ENCODE results near the gene IBA57.

Gene IBA57

DNA sequence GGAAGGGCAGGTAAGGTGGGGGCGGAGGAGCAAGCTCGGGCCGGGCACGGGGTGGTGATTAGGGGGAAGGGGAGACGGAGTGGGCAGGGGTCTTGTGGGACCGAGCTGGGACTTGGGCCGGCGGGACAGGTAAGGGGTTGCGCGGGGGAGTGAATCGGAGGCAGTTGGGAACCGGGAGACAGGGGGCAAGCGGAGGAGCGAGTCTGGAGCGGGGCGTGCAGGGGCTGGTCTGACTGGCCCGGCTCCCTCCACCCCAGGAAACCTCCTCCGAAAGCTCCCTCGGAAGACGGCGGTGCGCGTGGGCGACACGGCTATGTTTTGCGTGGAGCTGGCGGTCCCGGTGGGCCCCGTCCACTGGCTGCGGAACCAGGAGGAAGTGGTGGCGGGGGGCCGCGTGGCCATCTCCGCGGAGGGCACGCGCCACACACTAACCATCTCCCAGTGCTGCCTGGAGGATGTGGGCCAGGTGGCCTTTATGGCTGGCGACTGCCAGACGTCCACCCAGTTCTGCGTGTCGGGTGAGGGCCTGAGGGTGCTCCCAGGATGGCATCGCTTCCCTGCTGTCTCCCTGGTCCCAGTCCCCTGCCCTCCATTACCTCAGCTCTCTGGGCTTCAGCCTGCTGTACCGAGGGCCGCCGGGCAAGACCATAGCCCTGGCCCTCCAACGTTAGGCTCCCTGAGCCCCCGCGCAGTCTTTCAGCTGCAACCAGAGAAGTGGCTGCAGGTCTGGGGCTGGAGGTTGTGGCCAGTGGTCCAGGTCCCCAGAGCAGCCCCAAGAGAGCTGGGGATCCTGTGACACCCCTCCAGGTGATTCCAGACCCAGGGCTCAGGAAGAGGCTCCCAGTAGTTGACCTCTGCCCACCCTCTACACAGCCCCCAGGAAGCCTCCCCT lies 48.6 kb downstream of the IBA57 start:
- TF ChIP-seq, protein P1, sequence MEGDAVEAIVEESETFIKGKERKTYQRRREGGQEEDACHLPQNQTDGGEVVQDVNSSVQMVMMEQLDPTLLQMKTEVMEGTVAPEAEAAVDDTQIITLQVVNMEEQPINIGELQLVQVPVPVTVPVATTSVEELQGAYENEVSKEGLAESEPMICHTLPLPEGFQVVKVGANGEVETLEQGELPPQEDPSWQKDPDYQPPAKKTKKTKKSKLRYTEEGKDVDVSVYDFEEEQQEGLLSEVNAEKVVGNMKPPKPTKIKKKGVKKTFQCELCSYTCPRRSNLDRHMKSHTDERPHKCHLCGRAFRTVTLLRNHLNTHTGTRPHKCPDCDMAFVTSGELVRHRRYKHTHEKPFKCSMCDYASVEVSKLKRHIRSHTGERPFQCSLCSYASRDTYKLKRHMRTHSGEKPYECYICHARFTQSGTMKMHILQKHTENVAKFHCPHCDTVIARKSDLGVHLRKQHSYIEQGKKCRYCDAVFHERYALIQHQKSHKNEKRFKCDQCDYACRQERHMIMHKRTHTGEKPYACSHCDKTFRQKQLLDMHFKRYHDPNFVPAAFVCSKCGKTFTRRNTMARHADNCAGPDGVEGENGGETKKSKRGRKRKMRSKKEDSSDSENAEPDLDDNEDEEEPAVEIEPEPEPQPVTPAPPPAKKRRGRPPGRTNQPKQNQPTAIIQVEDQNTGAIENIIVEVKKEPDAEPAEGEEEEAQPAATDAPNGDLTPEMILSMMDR (IDR thresholded peaks at IDR 0.05; ENCODE audit: insufficient read depth, low read length, poor library complexity, severe bottlenecking): no peak
- H3K4me3 ChIP-seq (replicated peaks; ENCODE audit: low read depth, low read length): peak overlapping the region; percentile 52
- H3K36me3 ChIP-seq (ENCODE audit: control insufficient read depth, insufficient read depth, low read length): no peaks in the 10 kb centered on the region

DNA sequence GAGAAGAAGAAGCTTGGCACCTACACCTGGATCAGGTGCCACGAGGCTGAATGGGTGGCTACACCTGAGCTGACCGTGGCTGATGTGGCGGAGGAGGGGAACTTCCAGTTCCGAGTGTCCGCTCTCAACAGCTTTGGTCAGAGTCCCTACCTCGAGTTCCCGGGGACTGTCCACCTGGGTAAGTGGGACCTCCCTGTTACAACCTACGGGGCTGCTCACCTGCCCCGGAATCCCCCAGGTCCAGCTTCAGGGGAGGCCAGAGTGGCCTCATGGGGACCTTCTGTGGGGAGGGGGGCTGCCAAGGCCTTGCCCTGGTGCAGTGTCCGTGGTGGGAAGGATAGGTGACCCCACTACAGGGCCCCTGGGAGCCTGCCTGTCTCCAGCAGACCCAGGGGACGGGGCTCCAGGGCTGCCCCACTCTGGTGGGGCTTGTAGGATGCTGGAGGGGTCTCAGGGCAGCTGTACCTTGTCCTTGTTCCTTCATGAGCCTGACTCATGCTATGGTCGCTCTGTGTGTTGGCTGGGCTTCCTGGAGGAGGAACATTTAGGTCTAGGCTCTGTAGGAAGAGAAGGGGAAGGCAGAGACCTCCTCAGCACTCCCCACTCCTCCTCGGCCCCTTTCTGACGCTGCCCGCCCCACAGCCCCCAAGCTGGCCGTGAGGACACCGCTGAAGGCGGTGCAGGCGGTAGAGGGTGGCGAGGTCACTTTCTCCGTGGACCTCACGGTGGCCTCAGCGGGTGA lies 49.5 kb downstream of the IBA57 start:
- no peak overlapping the region for H3K4me3 ChIP-seq (replicated peaks; ENCODE audit: low read depth, low read length)
- TF ChIP-seq, protein P1 (IDR thresholded peaks at IDR 0.05; ENCODE audit: insufficient read depth, low read length, poor library complexity, severe bottlenecking): no peak
- no peak for DNase-seq (ENCODE audit: extremely low read depth, insufficient read length)
- no peaks in the 10 kb centered on the region for H3K36me3 ChIP-seq (ENCODE audit: control insufficient read depth, insufficient read depth, low read length)
- no peaks in the 10 kb centered on the region; the same call in 1 of the 2 replicates for H3K27me3 ChIP-seq (replicated peaks; ENCODE audit: control insufficient read depth, insufficient read depth, low read length)

More for the DNA sequence above, 48.6 kb downstream of the IBA57 start:
- no peak for DNase-seq (ENCODE audit: extremely low read depth, insufficient read length)
- no peaks in the 10 kb centered on the region; the same call in 1 of the 2 replicates for H3K27me3 ChIP-seq (replicated peaks; ENCODE audit: control insufficient read depth, insufficient read depth, low read length)

DNA sequence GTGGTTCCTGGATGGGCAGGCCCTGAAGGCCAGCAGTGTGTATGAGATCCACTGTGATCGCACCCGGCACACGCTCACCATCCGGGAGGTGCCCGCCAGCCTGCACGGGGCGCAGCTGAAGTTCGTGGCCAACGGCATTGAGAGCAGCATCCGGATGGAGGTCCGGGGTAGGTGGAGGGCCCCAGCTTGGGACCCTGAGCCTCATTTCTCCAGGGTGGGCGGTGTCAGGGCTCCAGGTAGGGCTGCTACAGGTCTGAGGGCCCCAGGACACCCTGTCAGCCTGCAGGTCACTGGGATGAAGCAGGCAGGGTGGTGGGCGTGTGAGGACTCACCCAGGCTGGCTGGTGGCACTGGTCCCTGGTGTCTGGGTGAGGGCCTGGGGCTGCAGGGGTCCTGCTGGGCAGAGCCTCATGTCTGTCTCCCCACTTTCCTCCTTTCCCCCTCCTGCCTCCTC lies 50.1 kb downstream of the IBA57 start:
- Histone ChIP-seq H3K36me3 (ENCODE audit: control insufficient read depth, insufficient read depth, low read length) (no peaks in the 10 kb centered on the region), H3K27me3 (replicated peaks; ENCODE audit: control insufficient read depth, insufficient read depth, low read length) (no peaks in the 10 kb centered on the region; the same call in 1 of the 2 replicates), H3K4me3 (replicated peaks; ENCODE audit: low read depth, low read length) (no peak overlapping the region)
- TF ChIP-seq, protein P1 (IDR thresholded peaks at IDR 0.05; ENCODE audit: insufficient read depth, low read length, poor library complexity, severe bottlenecking): no peak
- DNase-seq (ENCODE audit: extremely low read depth, insufficient read length): no peak

DNA sequence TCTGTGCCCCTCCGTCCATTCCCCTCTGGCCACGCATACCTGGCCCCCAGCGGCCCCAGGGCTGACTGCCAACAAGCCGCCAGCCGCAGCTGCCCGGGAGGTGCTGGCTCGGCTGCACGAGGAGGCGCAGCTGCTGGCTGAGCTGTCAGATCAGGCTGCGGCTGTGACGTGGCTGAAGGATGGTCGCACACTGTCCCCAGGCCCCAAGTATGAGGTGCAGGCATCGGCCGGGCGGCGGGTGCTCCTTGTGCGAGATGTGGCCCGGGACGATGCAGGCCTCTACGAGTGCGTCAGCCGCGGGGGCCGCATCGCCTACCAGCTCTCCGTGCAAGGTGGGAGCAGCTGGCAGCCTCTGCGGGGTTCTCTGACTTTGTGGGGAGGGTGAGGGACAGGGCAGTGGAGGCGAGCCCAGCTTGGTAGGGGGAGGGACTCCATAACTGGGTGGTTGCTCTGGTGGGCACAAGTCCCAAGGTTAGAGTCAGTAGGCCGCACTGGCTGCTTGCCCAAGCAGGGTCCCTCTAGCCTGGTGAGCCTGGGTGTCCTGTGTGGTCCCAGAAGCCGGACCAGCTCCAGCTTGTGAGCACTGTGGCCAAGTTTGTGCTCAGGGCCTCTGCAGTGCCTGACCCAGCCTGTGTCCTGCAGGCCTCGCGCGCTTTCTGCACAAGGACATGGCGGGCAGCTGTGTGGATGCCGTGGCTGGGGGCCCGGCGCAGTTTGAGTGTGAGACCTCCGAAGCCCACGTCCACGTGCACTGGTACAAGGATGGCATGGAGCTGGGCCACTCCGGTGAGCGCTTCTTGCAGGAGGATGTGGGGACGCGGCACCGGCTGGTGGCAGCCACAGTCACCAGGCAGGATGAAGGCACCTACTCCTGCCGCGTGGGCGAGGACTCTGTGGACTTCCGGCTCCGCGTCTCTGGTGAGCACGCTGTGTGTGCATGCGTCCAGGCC lies 51.0 kb downstream of the IBA57 start:
- TF ChIP-seq, protein P1 (IDR thresholded peaks at IDR 0.05; ENCODE audit: insufficient read depth, low read length, poor library complexity, severe bottlenecking): no peak
- no peaks in the 10 kb centered on the region for H3K36me3 ChIP-seq (ENCODE audit: control insufficient read depth, insufficient read depth, low read length)
- no peak for DNase-seq (ENCODE audit: extremely low read depth, insufficient read length)
- H3K27me3 ChIP-seq (replicated peaks; ENCODE audit: control insufficient read depth, insufficient read depth, low read length): no peaks in the 10 kb centered on the region; the same call in 1 of the 2 replicates
- no peak overlapping the region for H3K4me3 ChIP-seq (replicated peaks; ENCODE audit: low read depth, low read length)

All from GM06990 (cell line).